Kidney glomerular epithelial cell (primary cell): Measurements from ENCODE around the gene AP2A2.

Experiments
- DNase-seq: peaks from one replicate; lab custom pipeline; 2025; lab: John Stamatoyannopoulos, UW

The AP2A2 gene

DNA sequence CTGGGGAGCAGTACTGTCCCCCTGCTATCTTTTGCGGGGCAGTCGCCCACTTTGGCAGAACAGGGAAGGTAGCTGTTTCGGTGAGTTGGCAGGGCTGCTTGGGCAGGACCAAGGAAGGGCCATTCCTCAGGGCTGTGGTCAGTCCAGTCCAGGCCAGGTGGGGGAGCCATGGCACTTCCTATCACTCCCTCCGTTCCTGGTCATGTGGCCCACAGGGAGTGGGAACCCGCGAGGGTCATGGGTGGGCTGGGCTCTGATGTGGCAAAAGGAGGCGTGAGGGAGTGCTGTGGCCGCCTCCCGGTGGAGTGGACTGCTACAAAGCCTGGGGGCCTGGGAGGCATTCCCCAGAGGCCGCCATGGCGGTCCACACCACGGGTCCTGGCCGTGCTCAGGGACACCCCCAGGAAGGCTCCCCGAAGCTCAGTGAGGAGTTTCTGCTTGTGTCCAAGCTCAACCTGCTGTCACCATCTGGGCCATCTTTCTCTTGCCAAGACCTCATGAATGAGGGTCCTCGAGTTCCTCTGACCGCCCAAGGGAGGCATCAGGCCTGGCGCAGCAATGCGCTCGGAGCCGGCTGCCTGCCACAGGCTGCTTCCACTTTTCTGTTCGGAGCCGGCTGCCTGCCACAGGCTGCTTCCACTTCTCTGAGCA, 27.0 kb upstream of the AP2A2 start:
- no peak for DNase-seq

DNA sequence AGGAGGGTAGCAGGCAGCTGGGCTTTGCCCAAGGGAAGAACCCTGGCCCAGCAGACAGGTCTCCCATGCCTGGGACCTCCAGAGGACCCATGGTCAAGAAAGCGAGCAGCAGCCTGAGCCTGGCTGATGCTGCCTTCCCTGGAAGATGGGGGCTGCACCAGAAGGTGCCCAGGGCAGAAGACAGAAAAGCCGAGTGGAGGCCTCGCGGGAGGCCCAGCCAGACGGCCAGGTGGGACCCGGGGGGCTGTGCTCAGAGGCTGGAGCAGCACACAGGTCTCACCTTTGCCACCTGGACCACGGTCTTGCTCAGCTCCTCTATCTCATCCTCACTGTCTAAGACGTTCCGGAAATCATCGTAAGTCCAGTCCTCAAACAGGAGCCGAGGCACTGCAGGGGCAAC, 25.9 kb upstream of the AP2A2 start:
- no peak for DNase-seq

DNA sequence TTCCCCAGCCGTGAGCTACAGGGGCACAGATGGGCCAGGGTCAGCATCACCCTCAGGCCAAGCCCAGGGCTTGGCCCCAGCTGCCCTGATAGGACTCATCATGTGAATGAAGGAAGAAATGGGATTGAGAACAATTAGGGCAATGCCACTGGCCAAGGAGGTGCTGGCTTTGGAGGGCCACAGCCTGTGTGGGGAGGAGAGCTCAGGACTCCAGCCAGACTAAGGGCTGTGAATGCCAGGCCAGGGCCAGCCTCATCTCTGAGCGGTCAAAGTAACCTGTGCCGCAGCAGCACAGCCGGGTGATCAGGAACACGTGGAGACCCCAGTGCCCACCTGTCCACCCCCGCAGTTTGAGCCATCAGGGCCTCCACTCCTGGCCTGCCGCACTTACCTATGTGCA, 25.1 kb upstream of the AP2A2 start:
- DNase-seq = no peak

DNA sequence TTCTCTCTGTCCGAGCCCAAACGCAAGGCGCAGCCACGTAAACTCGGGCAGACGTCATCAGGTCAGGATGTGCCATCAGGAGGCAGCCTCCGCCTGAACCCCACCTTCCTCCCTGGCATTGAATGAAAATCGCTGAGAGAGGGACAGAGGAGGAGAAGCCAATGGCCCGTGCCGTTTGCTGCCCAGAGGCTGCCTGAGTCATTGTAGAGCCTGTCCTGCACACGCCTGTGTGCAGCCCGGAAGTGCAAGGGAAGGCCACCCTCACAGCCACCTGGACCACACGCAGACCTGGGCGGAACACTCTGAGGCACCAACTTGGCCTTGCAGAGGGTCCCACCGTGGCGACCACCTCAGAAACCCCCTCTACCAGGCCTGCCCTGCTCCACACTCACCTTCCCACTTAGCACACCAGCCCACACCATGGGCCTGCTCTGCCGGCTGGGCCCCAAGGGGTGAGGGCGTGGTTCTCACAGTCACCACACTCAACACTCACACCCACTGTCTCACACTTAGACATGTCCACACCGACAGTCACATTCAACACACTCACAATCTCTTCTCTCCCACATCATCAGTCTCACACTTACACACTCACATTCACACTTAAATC, 24.1 kb upstream of the AP2A2 start:
- no peak for DNase-seq

DNA sequence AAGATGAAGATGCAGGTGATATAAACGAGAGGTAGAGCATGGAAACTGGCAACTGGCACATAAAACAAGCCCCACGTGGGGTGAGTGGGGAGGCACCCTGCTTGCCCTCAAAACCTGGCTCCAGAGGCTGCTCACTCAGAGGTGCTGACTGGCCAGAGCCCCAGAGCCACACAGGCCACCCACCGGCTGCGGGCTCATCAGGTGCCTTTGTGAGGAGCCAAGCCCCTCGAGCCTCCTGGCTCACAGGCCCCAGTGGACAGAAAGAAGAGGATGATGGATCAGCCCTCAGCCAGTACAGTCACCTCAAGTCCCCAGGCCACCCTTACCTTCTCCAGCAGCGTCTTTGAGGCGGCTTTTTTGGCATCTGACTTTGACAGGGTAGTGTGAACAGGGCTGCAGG, 21.3 kb upstream of the AP2A2 start:
- no peak for DNase-seq

DNA sequence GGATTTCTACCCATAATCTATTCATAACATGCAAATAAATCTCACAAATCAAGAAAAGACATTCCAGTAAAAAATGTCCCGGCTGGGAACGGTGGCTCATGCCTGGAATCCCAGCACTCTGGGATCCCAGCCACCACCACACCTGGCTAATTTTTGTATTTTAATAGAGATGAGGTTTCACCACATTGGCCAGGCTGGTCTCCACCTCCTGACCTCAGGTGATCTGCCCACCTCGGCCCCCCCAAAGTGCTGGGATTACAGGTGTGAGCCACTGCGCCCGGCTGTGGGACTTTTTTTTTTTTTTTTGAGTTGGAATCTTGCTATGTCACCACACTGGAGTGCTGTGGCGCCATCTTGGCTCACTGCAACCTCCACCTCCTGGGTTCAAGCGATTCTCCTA, 19.7 kb upstream of the AP2A2 start:
- no peak for DNase-seq

DNA sequence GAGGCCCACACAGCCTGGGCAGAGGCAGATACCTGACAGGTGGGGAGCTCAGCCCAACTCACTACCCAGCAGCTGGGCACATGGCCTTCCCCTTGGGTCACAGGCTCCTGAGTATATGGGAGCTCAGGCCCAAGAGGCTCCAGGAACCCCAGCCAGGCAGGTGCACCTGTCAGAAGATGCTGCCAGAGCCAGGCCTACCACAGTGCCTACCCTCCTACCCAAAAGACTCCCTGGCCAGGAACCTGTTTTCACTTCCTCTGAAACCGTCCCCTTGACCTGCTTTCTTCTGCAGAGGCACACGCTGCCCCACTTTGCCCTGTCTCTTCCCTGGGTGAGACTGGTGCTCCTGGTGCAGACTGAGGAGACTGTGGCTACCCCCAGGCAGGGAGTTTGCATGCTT, 18.0 kb upstream of the AP2A2 start:
- no peak for DNase-seq

DNA sequence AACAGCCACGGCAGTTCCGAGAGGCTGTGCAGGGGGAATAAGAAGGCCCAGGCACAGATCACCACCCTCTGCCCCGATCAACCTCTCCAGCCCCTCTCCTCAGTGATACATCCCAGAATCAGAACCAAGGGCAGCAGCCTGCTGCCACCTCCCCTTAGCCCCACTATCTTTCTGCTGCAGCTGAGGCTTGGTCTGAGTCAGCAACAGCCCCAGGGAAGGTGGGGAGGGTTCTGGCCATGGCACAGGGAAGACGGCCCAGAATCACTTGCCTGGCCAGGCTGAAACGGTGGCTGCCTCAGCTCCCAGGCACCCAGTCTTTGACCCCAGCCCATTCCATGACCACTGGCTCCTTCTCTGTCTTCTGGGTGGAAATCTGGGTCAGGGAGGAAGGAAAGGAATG, 17.4 kb upstream of the AP2A2 start:
- no peak for DNase-seq

DNA sequence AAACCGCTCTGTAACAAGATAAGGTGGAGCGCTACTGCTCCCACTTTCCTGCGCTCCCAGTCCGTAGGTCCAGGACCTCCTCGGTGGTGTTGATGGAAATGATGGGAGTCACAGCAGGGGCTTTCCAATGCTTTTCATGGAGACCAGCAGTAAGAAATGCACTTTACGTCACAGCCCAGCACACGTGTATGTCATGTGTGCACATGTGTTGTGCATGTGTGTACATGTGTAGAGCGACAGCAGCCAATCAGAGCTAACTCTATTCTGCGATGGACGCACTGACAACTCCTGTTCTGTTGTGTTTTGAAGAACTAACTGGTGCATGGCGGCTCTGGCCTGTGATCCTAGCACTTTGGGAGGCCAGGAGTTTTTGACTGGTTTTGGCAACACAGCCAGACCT, 16.3 kb upstream of the AP2A2 start:
- DNase-seq = no peak

DNA sequence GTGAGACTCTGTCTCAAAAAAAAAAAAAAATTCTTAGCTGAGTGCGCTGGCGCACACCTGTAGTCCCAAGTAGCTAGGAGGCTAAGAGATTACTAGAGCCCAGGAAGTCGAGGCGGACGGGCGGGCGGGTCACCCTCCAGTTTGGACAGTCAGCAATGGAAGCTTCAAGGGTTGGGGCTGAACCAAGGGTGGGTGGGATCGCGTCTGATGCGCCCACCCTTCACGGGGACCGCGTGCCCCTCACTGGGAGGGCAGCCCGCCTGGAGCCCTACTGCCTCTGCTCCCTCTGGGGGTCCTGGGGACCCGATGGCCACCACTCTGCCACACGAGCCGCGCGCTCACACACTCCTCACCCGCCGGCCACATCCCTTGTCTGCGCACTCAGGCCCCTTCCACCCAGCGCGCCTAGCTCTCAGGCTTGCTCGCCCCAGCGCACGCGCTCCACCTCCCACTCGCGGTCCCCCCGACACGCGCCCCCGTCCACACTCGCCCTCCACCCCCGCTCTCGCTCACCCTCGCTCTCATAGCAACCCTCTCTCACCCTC, 15.6 kb upstream of the AP2A2 start:
- no peak for DNase-seq

DNA sequence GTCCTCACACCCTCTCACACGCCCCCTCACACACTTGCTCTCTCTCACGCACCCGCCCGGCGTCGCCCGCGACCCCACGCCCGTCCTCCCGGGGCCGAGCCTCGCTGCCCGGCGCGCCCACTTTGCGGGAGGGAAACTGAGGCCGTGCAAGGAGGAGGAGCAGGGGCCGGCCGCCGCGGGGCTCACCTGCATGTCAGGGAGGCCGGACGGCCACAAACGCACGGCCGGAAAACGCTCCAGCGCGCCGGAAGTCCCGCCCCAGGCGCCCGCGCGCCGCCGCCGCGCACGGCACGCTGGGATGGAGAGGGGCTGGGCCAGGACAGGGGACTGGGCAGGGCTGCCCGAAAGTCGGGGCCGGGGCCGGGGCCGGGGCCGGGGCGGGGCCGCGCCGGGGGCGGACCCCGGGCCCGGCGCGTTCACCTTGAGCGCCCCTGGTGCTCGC, 15.1 kb upstream of the AP2A2 start, which contains the start of gene CHID1:
CHID1 (minus strand) TSS at position 222 of the 442 bp plus-strand sequence. CDS start 5,994 bp downstream, outside the sequence.
- DNase-seq = peak; percentile 77

DNA sequence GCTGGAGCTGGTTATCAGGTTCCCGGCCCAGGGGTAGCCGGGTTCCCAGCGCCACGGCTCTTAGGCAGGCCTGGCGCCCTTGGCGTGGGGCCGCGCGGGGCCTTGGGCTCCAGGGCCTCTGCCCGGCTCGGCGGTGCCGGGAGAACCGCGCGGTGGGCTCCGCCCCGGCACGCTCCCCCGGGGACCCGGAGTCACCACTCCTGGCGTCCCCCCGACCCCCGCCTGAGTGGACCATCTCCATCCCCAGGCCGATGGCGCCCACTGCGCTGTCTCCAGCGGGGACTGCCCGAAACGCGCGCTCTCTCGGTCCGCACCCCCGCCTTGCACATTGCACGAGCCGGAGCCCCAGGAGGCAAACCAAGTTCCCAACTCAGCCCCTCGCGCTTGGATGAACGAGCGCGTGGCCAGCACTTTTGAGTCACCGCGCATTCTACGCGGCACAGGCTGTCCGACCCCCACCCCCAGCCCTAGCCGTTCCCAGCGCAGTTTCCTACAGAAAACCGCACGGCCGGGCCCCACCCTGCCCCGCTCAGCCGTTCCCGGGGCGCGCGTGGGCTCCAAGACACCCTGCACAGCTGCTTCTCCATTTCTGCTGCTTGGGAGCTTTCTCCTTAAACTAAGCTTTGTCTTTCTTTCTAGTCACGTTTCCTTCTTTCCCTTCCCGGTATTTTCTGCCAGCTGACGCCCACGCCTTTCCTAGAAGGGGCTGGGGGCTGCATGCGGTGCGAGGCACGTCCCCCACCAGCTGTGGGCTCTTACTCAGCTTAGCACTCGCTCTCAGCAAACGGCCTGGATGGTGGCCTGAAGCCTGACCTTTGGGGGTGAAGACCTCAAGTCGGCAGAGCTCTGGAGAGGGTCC, 14.4 kb upstream of the AP2A2 start:
- DNase-seq = no peak

DNA sequence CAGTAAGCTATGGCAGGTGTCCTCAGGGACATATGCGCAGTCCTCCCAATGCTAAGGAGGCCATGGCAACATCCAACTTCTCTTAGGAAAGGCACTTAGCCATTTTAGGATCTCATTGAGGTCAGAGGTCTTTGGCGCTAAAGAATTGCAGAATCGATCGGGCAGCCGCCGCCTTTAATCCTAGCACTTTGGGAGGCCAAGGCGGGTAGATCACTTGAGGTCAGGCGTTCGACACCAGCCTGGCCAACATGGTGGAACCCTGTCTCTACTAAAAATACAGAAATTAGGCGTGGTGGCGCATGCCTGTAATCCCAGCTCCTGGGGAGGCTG, 13.8 kb upstream of the AP2A2 start:
- no peak for DNase-seq

DNA sequence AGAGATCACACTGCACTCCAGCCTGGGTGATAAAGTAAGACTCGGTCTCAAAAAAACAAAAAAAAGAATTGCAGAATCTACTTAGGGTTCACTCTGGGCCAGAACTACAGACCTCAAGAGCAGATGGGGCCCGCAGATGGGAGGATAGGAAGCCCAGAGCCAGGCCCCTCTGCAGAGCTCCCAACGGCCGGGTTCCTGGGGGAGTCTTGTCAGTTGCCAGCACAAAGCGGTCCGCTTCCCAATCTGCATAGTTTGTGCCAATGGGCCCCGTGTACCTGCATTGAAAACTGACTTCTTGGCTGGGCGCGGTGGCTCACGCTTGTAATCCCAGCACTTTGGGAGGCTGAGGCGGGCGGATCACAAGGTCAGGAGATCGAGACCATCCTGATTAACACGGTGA, 13.4 kb upstream of the AP2A2 start:
- no peak for DNase-seq

DNA sequence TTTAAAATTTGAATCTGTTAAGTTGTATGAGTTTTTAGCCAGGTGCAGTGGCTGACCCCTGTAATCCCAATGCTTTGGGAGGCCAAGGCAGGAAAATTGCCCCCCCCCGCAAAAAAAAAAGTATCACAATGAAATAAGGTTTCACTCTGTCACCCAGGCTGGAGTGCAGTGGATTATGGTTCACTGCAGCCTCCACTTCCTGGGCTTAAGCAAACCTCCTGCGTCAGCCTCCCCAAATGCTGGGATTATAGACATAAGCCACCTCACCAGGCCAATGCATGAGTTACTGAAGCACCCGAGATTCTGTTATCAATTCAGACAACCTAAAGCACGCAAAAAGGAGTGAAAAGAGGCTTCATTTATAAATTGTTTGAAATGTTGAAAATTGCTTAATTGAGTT, 12.6 kb upstream of the AP2A2 start:
- DNase-seq = no peak

DNA sequence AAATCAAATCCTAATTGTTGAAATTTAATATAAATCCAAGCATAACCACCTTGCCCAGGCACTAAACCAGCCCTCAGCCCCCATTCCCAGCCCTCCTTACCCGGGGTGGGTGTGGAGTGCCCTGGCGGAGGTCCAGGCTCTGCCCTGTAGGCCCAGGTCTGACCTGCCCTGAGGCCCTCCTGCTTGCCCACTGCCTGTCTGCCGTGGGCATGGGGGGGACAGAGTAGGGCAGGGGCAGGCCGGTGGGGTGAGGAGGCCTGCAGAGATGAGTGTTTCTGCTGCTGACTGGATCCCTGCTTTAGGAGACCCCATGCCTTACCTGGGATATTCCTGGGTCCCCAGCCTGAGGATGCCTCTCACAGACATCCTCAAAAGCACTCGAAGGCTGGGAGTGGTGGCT, 11.5 kb upstream of the AP2A2 start:
- DNase-seq = no peak

DNA sequence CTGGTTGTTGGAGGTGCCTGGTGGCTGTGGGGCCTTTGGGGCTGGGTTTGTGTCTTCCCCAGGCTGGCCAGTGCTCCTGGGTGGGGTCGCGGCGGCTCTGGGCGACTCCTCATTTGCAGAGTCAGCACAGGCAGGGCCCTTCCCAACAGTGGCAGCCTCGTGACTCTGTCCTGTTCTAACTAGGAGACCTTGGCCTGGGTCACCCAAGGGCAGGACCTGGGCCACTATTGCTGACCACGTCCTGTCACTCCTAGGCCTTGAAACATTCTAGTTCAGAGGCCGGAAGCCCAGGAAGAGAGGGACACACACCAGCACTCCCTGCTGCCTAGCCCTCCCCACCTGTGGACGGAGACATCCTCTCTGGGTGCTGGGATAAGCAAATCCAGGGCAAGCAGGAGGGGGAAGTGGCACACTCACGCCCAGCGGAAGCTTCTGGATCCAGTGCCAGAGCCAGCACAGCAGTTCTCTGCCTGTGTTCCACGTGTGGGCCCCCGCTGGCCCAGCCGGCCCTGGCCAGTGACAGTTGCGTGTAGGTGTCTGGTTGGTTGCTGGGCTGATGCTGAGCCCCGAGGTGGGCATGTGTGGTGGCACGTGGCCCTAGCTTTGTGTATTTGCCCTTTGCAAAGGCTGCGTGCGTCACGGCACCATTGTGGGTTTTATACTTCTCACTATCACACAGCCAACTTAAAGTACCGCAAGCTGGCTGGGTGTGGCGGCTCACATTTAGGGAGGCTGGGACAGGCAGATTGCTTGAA, 10.7 kb upstream of the AP2A2 start:
- no peak for DNase-seq

DNA sequence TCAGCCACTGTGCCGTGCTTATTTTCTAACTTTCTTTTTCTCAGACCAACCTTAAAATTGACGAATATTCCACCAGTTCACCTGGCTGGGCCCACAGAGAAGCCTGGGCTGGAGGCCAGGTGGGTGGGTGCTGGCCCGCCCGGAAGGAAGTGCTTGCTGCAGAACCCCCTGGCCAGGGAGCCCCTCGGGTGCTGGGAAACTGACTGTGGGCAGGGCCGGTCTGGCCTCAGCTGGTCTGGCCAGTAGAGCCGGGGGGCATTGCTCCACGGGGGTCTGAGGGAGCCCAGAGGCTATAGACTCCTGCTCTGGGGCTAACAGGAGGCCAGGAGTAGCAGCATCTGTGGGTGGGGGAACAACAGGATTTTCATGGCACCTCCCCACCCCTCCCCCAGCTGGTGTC, 8.2 kb upstream of the AP2A2 start:
- DNase-seq = no peak

DNA sequence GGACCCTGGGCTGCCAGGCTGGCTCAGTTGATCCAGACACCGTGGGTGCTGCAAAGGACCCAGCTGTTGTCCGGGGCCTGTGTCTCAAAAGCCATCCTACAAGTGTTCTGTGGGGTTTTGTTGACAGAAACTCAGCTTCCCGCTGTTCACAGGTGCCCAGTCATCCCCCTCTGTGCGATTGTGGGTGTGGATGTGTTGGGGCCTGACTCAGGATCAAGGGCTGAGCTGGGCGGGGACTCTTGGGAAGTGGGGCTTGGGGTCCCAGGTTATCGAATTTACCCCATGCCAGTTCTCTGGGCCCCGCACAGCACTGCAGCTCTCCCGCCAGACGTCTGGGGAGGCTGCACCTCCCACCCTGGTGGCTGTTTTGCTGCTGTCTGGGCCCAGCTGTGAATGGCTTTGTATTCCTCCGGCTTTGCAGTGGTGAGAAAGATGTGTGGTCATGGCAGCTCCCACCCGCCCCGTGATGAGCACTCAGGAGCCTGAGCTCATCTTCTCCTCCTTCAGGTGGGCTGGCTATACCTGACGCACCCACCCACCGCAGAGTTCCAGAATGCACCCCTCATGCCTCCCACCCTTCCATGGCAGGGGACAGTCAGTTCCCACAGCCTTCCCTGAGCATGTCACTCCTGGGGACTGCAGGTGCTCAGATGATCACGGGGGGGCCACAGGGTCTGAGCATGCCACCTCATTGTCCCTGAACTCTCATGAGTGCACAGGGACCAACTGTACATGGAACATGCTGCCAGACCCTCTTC, 3.6 kb upstream of the AP2A2 start:
- DNase-seq = no peak

DNA sequence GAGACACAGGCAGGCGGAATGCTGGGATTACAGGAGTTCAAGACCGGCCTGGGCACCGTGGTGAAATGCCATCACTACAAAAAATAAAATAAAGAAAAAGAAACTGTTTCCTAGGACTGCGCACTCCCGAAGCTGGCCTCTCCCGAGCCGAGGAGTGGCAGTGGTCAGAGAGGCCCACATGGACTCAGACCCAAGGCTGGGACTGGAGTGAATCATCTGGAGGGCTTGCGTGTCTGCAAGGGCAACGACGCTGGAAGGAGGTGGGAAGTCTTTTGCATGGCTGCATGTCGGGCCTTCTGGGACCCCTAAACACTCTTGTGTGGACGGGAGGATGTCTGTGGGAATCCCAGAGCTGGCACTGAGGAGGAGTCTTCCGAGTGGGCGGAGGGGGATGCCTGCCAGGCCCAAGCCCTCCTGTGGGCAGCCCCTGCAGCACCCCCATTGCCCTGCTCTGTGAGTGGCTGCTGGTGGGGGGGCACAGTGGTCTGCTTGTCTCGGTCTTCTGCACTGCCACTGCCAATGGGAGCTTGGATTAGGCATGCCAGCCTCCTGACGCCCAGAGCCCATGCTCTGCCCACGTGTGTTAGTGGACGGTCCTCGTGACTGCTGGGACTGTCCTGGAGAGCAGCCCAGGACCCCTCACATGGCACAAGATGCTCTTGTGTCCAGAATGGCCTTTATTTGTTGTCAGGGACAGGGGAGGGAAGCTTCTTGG, 1.8 kb upstream of the AP2A2 start:
- no peak for DNase-seq
